GM20431 (cell line): ENCODE measurements around the gene PPP1R7.

Experiments
- in situ Hi-C: fragments of 300-500 bp; cut with MseI, MboI; formaldehyde crosslinking; loops from one replicate; pipeline ENCODE4 v1.15.0; 2020; ENCODE audit warnings: low sequenced_read_pairs; ENCODE audit not compliant: unreplicated experiment

Gene PPP1R7

GRCh38 chr2:241203218-241204009, 53.1 kb downstream of the PPP1R7 start:
- in situ Hi-C loops, result no loop called here

DNA sequence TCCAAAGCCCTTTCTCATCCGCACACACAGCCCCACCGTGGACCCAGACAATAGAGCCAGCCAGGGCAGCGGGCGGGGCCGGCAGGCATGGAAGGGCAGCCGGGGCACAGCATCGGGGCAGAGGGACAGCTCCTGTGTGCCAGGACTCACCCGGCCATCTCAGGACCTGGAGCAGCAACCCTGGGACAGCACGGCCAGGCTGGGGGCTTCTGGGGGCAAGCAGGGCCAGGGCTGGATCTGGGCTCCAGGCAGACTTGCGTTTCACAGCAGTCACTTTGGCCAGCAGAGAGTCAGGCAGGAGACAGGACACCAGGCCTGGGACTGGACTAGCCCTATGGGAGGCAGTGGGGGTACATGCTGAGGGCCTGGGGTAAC, 53.7 kb downstream of the PPP1R7 start:
- in situ Hi-C loops, result no loop called here

DNA sequence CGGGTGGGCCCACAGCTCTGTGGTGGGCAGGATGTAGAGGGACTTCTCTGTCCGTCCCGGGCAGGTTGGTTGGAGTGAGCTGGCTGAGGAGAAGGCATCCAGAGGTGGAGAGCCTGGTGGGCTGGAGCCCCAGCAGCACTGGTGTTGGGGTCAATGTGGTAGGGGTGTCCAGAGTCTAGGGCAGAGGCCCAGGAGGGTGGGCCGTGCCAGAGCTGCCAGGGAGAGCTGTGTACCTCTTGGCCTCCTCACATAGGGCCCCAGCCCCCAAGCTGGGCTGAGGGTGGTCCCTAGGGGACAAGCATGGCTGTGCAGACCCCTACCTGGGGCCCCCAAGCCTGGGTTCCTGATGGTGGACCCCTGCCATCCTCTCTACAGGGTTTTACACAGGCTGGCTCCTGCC, 54.2 kb downstream of the PPP1R7 start:
- in situ Hi-C loops, result no loop called here

DNA sequence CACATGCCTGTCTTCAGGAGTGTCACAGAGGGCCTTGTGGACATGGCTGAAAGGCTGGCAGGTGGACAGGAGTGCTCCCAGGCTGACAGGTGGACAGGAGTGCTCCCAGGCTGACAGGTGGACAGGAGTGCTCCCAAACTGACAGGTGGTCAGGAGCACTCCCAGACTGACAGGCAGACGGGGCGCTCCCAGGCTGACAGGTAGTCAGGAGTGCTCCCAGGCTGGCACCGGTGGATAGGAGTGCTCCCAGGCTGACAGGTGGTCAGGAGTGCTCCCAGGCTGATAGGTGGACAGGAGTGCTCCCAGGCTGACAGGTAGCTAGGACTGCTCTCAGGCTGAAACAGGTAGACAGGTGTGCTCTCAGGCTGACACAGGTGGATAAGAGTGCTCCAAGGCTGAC, 54.8 kb downstream of the PPP1R7 start:
- in situ Hi-C loops, result no loop called here

- in situ Hi-C loops, result no loop called here
These were observed 56.9 kb downstream of the PPP1R7 start for GRCh38 chr2:241207151-241207550.

- in situ Hi-C loops, result no loop called here
These were observed 57.4 kb downstream of the PPP1R7 start for GRCh38 chr2:241207641-241208040.

DNA sequence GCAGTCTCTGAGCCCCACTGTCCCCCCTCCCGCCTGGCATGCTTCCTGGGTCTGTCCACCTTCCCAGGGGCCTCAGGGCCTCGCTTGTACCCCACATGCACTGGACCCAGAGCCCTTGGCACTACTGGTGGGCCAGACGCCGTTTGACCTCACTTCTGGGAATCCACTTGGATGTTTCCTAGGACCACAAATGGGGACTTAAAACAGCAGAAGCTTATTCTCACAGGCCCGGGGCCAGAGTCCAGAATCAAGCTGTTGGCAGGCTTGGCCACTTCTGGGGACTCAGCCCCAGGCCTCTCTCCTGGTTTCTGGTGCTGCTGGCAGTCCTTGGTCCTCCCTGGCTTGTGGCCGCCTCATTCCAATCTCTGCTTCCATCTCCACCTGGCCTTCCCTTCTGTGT, 57.8 kb downstream of the PPP1R7 start:
- in situ Hi-C loops, result no loop called here

DNA sequence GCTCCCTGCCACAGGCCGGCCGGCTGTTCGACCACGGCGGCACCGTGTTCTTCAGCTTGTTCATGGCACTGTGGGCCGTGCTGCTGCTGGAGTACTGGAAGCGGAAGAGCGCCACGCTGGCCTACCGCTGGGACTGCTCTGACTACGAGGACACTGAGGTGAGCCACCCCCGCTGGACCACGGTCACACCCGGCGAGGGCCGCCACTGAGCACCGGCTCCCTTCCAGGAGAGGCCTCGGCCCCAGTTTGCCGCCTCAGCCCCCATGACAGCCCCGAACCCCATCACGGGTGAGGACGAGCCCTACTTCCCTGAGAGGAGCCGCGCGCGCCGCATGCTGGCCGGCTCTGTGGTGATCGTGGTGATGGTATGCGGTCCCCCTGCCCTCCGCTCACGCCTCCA, 59.0 kb downstream of the PPP1R7 start:
- in situ Hi-C loops, result no loop called here

- in situ Hi-C loops, result no loop called here
These were observed 61.0 kb downstream of the PPP1R7 start for GRCh38 chr2:241211276-241211675.

GRCh38 chr2:241213041-241213440, 62.8 kb downstream of the PPP1R7 start:
- in situ Hi-C loops, result no loop called here

- in situ Hi-C loops, result no loop called here
These were observed 63.3 kb downstream of the PPP1R7 start for GRCh38 chr2:241213567-241213966.

GRCh38 chr2:241214209-241214608, 63.9 kb downstream of the PPP1R7 start:
- in situ Hi-C loops, result no loop called here

- in situ Hi-C loops, result no loop called here
These were observed 64.5 kb downstream of the PPP1R7 start for GRCh38 chr2:241214766-241215165.

DNA sequence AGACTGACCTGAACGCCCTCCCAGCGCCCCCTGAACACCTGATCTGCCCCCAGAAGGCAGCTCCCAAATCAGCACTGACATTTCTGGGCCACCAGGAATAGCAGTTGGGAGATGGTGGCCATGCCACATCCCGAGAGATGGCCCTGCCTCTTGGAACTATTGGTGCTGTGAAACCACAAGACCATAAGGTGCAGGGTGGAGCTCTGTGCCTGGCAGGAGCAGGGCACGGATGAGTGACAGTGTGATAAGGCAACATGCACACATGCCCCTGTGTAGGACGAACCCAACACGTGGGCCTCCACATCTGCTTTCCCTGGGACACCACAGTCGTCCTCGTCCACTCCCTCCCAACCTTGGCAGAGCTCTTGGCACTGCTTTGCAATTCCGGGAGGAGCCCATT, 65.2 kb downstream of the PPP1R7 start:
- in situ Hi-C loops, result no loop called here

GRCh38 chr2:241216211-241216761, 66.0 kb downstream of the PPP1R7 start:
- in situ Hi-C loops, result no loop called here

GRCh38 chr2:241217320-241218031, 67.2 kb downstream of the PPP1R7 start:
- in situ Hi-C loops, result no loop called here

DNA sequence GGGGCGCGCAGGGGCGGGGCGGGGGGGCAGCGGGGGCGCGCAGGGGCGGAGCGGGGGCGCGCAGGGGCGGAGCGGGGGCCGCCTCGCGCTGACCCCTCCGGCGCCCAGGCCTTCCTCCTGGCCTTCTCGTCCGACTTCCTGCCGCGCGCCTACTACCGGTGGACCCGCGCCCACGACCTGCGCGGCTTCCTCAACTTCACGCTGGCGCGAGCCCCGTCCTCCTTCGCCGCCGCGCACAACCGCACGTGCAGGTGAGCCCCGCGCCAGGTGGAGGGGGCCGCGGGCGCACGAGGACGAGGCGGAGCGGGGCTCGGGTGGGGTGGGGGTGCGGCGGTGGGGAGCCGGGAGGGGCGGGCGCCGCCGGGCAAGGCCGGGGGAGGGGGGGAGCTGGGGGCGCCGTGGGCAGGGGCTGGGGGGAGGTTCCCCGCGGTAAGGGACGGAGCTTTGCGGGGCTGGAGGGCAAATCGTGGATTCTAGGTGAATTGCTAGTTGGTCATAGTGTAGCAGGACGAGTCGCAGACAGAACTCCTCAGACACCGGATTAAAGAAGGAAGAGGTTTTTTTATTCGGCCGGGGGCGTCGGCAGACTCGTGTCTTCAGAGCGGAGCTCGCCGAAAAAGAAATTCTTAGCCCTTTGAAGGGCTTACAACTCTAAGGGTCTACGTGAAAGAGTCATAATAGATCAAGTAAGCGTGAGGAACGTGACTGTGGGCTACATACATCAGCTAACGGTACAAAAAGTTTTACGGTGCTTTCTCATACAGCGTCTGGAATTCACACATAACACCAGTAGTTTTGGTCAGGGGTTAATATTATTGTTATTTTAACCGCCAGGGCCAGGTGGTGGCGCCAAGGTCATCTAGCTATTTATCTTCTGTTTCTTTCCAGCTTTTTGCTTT, 68.1 kb downstream of the PPP1R7 start:
- in situ Hi-C loops, result no loop called here

DNA sequence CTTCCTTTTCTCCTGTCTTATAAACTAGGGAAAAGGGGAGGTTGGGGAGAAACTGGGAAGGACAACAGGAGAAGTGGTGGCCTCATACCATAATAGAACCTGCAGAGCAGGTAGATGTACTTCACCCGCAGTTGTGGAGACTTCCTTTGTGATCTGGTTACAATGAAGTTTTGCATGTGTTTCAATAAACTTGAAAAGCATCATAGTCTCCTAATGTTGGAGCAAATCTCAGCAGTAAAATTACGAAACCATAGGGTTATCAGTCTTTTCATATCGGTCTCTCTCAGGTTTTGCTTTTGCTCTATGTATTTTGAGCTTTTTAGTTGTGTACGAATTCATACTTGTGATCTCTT, 68.7 kb downstream of the PPP1R7 start:
- in situ Hi-C loops, result no loop called here

DNA sequence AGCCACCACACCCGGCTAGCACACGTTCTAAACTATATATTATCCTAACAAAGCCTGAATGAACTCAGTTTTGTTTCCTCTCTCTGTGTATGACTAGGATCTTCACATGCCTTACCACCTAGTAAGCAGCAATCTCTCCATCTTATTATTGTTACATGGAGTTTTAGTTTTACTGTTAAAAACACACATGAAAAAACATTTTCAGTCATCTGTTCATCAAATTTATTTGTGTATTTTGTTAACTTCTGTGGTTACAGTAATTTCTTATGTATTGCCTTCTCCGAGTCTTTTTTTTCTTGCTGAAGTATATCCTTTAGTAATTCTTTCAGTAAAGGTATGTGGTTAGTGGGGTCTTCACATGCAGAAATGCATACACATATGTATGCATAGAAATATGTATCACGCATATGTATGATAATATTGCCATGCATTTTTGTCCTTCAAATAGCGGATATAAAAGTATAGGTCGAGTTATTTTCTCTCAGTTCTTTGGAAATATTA, 69.6 kb downstream of the PPP1R7 start:
- in situ Hi-C loops, result no loop called here
